Measurements from ENCODE around the gene RNF8.
"Not testable (repeated sequence)": the region's sequence is repeated elsewhere in the genome, so short reads cannot be mapped to it uniquely, and the experiment has no call there.

The RNF8 gene

DNA sequence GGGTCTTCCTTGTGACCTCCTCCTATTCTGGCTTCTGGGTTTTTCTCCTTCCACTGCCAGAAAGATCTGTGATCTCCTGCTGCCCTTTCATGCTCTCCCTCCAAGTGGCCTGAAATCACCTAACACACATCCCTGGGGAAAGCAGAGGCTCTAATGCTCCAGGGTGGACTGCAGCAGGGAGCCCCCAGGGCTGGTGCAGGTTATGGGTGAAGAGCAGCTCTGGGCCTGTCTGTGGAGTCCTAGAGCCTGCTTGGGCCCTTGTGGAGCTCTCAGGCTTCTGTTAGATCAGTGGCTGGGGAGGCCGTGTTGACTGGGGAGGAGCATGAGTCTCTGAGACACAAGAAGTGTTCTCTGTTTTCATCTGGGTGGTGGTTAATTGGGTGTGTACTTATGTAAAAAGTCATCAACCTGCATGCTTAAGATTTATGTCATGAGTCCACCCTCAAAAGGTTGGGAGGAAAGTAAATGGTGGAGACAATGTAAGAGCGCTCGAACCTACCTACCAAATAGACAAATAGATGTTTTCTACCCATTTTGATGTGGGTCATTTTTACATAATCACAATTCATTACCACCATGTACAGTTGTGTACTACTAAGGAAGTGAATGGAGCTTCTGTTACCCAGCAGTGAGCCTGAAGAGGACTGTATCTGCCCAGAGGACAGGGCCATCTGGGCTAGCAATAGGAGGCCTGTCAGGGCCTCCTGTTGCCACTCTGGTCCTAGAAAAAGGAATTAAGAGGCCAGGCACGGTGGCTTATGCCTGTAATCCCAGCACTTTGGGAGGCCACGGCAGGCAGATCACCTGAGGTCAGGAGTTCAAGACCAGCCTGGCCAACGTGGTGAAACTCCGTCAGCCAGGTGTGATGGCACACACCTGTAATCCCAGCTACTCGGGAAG, 32.0 kb upstream of the RNF8 start:
- no peak for DNase-seq

- DNase-seq, result no peak
These were observed 30.2 kb upstream of the RNF8 start for GRCh38 chr6:37323580-37323979.

- no peak for DNase-seq
These were observed 29.4 kb upstream of the RNF8 start for GRCh38 chr6:37324131-37325033.

DNA sequence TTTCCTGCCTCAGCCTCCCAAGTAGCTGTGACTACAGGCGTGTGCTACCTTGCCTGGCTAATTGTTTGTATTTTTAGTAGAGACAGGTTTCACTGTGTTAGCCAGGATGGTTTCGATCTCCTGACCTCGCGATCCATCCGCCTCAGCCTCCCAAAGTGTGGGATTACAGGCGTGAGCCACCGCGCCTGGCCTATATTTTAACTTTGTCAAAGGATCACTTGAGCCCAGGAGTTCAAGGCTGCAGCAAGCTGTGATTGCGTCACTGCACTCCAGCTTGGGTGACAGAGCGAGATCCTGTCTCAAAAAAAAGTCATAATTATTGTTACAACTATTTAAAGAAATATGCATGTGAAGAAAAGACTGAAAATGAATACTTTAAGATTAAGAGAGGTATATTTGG, 23.4 kb upstream of the RNF8 start:
- DNase-seq, result not testable (repeated sequence)

- no peak for DNase-seq
These were observed 22.7 kb upstream of the RNF8 start for GRCh38 chr6:37331047-37331446.

GRCh38 chr6:37332894-37333293, 20.9 kb upstream of the RNF8 start:
- no peak for DNase-seq

- no peak for DNase-seq
These were observed 19.7 kb upstream of the RNF8 start for GRCh38 chr6:37334047-37334446.

DNA sequence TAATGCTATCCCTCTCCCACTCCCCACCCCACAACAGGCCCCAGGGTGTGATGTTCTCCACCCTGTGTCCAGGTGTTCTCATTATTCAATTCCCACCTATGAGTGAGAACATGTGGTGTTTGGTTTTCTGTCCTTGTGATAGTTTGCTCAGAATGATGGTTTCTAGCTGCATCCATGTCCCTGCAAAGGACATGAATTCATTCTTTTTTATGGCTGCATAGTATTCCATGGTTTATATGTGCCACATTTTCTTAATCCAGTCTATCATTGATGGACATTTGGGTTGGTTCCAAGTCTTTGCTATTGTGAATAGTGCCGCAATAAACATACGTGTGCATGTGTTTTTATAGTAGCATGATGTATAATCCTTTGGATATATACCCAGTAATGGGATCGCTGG, 15.5 kb upstream of the RNF8 start:
- not testable (repeated sequence) for DNase-seq

DNA sequence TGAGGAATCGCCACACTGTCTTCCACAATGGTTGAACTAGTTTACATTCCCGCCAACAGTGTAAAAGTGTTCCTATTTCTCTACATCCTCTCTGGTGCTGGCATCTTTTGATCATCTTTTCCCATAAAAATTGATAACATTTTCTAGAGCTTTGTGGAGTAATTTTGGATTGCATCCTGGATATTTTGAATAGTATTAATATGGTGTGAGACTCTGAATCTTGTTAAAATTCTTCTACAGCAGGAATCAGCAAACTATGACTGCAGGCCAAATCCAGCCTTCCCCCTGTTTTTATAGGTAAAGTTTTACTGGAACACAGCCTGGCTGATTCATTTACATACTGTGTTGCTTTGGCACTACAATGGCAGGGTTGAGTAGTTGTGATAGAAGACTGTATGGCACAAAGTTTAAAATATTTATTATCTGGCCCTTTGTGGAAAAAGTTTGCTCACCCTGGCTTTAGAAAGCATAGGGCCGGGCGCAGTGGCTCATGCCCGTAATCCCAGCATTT, 15.0 kb upstream of the RNF8 start:
- no peak for DNase-seq

DNA sequence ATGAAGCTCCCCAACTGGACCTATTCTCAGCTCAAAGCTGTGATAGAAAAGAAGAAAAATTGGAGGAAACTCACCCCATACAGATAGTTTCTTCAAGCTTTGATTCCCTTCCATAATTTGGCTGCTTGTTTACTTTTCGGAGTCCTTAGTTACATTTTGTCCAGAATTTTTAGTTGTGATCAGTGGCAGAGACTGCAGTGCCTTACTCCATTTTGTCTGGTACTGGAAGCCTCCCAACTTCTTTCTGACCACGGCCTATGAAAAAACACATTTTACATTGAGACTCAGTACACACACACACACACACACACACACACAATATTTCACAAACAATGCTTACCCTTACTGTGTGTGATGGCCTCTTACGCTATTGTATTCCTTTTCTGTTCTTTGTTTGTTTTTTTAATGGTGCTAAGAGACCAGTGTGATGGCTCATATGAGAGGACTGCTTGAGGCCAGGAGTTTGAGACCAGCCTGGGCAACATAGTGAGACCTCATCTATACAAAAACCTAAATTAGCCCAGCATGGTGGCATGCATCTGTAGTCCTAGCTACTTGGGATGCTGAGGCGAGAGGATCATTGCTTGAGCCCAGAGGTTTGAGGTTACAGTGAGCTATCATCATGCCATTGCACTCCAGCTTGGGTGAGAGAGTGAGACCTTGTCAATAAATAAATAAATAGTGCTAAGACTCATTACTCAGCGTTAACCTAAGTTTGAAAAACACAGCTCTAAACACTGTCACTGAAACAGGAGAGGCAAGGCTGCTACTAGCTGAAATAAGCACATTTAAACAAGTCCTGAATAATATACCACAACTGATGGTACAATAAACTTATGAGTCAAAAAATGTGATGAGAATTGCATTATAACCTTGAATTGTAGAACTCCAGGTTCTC, 13.8 kb upstream of the RNF8 start:
- no peak for DNase-seq

GRCh38 chr6:37340639-37340943, 13.2 kb upstream of the RNF8 start:
- DNase-seq, result no peak

GRCh38 chr6:37343248-37343647, 10.5 kb upstream of the RNF8 start:
- no peak for DNase-seq

DNA sequence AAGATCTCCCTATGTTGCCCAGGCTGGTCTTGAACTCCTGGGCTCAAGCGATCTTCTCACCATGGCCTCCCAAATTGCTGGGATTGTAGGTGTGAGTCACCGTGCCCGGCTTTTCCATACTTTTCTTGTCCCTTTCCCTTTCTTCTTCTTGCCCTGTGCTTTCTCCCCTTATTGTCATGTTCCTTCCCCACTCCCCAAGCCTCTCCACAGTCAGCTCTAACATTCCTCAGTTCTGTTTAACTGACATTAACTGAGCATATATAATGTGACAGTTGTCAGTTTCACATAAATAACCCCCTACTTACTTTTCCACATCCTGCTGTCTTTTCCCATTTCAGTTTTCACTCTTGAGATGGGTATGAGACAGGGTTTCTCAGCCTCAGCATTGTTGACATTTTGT, 9.5 kb upstream of the RNF8 start:
- no peak for DNase-seq

GRCh38 chr6:37345804-37346203, 8.0 kb upstream of the RNF8 start:
- DNase-seq, result not testable (repeated sequence)

- no peak for DNase-seq
These were observed 6.6 kb upstream of the RNF8 start for GRCh38 chr6:37347177-37347576.

DNA sequence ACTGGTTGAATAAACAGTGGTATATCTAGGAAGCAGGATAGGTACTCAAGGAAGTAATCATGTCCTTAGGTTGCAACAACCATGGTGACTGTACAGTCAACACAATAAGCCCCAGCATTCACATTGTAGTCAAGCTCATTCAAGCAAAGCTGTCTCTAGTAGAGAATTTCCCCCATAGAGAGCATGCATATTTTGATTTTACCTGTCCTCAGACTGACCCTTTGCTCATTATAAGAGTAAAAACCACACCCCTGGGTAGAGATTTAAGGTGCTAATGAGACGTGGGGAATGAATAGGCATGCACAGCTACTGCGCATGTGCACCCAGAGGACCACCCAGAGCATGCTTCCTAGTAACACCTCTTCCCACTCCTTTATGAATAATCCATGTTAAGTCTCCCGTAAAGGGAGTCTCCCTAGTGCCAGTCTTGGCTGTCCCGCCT, 6.1 kb upstream of the RNF8 start:
- DNase-seq, result no peak

DNA sequence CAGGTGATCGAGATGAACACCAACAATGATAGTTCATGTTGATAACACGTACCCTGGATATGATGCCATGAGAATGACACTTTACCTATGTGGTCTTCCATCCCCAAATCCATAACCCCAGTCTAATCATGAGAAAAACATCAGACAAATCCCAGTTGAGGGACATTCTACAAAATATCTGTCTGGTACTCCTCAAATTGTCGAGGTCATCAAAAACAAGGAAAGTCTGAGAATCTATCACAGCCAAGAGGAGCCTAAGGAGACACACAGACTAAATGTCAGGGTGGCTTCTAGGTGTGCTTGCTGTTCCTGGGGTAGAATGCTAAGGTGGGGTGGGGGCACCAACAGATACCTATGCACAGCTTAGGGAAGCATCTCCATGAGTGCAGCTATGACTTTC, 2.8 kb upstream of the RNF8 start:
- DNase-seq, result no peak

DNA sequence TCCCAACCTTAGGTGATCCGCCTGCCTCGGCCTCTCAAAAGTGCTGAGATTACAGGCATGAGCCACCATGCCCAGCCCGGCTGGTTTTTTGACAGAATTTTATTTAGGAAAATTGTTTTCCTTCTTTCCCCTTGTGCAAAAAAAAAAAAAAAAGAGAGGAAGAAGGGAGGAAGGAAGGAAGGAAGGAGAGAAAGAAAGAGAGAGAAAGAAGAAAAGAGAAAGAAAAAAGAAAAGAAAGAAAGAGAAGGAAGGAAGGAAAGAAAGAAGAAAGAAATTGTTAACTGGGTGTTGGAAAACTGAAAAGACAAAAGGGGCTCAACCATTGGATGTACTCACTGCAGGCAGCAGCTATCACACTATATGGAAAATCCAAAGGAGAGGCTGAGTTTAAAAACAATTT, 1.4 kb upstream of the RNF8 start:
- DNase-seq, result no peak

DNA sequence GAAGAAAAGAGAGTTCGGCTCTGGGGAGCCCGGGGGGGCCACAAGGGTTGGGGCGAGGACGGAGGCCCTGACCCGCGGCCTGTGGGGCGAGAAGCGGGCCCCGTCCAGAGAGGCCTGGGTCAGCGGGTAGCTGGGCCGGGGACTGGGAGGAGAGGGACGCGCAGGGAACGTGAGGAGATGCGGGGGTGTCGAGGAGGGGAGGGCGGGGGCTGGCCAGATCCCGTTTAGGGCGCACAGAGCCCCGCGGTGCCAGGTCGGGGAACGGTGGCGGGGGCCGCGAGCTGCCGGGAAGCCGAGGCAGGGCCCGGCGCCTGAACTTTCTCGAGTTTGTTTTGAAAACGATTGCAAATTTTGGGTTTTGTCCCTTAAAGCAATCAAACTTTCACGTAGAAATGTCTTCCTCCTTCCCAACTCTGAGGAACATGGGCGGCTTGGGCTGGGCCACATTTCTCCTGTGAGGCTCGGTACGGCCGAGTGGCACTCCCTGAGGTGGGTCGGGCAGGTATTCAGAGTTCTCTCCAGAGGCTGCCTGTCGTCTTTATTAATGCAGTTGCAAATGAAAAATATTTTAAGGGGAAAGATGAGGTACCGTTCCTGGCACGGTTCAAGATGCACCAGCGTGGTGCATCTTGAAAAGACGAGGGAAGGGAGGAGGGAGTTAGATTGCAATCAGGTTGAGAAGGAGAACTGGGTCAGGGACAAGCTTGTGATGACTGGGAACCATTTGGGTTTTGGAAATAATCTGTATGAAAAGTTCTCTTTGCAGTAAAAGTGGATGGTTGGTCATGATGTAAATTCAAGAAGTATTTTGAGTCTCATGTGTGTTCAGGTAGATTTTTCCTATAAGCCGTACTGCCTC, 972 bp downstream of the RNF8 start:
- DNase-seq, result peak; percentile 0

- no peak for DNase-seq
These were observed 3.5 kb downstream of the RNF8 start for GRCh38 chr6:37357288-37357687.

- no peak for DNase-seq
These were observed 4.1 kb downstream of the RNF8 start for GRCh38 chr6:37357860-37358259.

DNA sequence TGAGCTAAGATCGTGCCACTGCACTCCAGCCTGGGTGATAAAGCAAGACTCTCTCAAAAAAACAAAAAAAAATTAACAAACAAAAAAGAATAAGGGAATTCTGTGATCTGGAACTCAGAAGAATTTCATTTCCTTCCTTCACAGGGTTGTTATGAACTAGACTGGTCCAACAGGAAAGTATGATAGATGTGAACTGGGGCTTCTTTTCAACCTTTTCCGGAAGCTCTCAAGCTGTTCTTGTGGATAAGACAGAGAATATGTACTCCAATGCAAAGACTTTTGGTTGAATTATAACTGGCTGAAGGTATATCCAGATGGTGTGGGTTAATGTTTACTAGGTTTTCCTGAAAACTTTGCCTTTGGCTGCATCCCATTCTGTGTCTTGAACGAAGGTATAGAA, 5.3 kb downstream of the RNF8 start:
- no peak for DNase-seq
